HG03442 (cell line): ENCODE results near the gene HYAL1.
A peak's percentile ranks its signal among the peaks of the same experiment; 100 is the strongest.
"Not testable (repeated sequence)": the region's sequence is repeated elsewhere in the genome, so short reads cannot be mapped to it uniquely, and the experiment has no call there.

Source experiments
- ATAC-seq: cut with Tn5 transposase; IDR thresholded peaks from one replicate; pipeline ENCODE4 v1.9.1; 2021; ENCODE audit warnings: mild to moderate bottlenecking, moderate library complexity; ENCODE audit not compliant: unreplicated experiment

HYAL1 gene

DNA sequence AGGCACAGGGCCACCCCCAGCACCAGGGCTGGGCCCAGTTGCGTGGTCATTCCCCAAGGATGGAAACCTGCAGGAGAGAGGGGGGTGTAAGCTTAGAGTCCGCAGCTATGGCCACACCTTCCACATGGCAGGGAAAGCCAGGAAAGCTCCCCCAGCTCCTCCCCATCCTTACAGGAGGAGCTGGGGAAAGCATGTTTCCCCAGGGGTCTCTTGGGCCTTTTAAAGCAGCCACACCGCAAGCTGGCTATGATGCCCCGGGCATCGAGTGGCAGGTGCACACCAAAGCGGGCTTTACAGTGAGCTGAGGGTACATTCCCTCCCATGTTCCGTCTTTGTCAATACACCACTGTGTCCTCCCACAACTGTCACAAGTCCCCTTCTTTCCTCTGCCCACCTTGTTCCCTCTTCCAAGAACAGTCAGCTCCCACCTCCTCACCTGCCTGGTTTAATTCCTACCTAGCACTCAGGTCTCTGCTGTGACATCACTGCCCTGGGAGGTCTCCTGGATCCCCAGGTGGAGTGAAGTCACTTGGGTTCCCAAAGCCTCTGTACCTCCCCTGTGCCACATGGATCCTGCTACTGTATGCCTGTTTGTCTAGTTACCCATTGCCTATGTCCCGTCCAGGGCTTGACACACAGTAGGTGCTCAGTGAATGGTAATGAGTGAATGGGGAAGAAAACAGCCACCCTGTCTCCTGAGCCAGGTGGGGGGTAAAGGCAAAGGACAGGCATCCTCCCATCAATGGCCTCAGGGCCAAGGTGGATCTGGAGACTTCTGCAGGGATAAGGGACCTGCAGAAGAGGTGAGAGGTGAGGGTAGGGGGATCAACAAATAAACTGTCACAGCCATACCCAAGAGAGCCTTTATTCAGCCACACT is 7.6 kb downstream of the HYAL1 start:
- ATAC-seq = no peak

GRCh38 chr3:50294492-50295403 is 8.6 kb downstream of the HYAL1 start:
- no peak for ATAC-seq

- no peak for ATAC-seq
These were observed 9.3 kb downstream of the HYAL1 start for GRCh38 chr3:50294089-50294488.

- ATAC-seq = no peak
These were observed 10.1 kb downstream of the HYAL1 start for GRCh38 chr3:50293079-50293801.

- ATAC-seq = peak; percentile 91
These were observed 11.0 kb downstream of the HYAL1 start, which contains the start of gene IFRD2 for GRCh38 chr3:50292159-50293078. Gene IFRD2, minus strand, starts transcription at chr3:50292429. Its CDS starts 155 bp downstream, at chr3:50292274.

- ATAC-seq = no peak
These were observed 13.2 kb downstream of the HYAL1 start for GRCh38 chr3:50290161-50290641.

DNA sequence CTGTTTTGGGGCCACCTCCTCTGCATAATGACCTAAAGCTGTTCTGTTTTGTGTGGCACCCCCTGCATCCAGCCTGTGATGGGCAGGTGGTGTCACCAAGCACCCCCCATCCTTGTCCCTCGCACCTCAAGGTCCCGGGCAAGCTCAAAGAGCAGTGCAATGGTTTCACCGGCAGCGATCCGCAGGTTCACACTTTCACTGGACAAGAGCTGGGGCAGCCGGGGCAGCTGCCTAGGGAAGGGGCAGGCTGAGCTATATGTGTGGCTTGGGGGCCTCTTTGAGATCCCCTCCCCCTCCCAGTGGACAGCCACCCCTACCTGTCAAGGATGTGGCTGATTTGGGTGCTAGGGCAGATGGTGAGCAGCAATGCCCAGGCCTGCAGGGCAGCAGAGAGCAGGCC is 14.2 kb downstream of the HYAL1 start:
- ATAC-seq = no peak

GRCh38 chr3:50288387-50289007 is 14.9 kb downstream of the HYAL1 start:
- ATAC-seq = no peak

DNA sequence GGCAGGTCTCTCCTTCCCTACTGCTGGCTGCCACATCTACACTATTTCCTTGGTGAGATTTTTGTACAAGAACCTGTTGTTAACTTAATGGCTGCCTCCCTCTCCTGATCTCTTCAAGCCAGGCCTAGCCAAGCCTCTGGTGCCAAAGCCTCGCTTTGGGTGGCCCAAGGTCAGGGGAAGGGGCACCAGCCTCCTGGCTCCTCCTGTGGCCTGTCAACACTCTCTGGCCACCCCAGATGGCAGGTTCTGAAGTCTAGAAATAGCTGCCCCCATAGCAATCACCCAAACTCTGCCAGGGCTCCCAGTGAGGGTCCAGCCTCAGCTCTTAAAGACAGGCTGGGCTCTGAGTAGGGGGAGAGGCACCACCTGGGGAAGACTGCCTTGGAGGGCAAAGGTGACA is 16.1 kb downstream of the HYAL1 start:
- ATAC-seq = no peak

DNA sequence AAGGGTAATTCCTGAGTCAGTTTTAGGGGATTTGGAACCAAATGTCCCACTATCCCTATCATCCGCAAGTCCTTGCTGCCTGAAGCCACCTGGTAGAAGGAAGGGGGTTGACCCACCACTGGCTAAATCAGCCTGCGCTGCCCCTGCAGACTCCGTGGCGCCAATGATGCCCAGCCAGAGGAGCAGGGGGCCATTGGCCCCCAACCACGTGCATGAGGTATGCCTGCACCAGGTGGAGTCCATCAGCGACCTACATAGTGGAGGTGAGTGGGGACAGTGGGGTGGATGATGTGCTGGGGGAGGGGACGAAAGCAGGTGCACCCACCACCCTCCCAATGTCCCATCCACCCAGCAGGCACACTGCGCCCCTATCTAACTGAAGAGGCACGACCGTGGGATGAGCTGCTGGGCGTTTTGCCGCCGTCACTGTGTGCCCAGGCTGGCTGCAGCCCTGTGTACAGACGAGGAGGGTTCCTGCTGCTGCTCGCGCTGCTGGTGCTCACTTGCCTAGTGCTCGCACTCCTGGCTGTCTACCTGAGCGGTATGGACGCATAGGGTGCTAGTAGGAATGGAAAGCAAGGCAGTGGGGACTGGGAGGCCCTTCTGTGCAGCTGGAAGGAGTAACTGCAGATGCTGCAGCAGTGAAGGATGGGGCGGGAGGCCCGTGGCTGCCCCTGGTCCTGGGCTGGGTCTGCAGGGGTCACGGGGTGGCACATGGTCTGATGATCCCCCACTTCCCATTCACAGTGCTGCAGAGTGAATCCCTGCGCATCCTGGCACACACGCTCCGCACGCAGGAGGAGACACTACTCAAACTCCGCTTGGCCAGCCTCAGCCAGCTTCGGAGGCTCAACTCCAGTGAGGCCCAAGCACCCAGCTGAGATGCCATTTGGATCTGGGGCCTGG is 16.8 kb downstream of the HYAL1 start:
- ATAC-seq = no peak

DNA sequence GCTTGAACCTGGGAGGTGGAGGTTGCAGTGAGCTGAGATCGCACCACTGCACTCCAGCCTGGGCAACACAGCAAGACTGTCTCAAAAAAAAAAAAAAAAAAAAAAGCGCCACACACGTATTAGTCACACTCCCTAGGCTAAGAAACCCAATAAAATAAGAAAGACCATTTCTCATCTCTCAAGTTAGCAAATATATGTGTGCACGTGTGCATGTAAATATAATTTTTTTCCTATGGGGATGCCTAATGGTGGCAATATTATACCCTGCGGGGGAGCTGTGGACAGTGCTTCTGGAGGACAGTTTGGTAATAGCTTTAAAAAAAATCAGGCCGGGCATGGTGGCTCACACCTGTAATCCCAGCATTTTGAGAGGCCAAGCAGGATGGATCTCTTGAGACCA is 19.3 kb downstream of the HYAL1 start:
- not testable (repeated sequence) for ATAC-seq

GRCh38 chr3:50279255-50280016 is 23.9 kb downstream of the HYAL1 start:
- no peak for ATAC-seq

DNA sequence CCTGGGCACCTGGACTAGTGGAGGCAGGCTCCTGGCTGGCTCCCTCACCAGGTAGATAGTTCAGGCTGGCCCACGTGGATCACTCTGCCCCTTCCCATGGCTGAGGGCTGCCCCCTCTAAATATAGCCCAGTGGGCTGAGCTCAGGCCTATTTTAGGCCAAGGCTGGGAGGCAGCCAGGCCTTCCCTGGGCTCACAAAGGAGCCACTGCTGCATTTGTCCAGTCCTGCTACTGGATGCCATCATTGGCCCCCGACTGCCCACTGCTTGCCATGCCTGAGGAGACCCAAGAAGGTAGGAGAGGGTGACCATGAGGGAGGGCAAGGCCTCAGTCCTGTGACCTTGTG is 24.5 kb downstream of the HYAL1 start, which contains the start of gene LSMEM2:
LSMEM2 (plus strand) TSS at position 208 of the 345 bp plus-strand sequence; CDS start at position 235, 27 bp downstream.
- no peak for ATAC-seq

DNA sequence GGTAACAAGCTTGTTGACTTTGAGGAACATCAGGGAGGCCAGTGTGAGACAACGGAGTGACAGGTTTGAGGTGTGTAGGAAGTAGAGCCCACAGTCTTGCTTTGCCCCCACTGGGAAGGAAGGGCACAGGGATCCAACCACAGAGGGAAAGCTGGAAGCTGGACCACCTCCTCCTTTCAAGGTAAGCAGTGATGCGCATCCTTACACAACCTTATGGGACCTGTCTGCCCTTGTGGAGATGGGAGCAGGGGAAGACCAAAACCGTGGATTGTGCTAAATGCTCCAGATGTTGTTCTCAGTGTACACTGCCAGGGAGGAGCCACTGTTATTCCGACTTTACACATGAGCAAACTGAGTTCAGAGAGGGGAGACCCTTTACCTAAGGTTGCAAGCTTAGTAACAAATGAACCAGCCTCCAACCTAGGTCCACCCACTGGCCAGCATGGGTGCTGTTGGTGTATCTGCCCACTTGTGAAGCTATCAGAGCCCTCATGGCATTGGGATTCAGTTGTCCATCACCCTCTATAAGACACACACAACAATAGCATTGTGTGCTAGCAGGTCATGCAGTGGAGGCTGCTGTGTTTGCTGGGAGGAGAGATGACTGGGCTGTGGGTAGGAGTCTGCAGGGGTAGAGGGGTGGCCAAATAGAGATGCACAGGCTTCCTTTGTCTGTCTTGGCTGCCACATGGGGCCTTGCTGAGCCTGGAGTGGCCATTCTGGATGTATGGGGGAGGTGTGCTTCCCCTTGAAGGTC is 25.1 kb downstream of the HYAL1 start:
- ATAC-seq = no peak

DNA sequence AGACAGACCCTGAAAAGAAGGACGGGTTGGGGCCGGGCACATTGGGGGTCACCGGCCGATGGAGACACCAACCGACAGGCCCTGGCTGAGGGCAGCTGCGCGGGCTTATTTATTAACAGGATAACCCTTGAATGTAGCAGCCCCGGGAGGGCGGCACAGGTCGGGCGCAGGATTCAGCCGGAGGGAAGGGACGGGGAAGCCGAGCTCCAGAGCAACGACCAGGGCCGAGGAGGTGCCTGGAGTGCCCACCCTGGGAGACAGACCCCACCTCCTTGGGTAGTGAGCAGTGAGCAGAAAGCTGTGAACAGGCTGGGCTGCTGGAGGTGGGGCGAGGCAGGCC is 26.6 kb downstream of the HYAL1 start:
- ATAC-seq = no peak

DNA sequence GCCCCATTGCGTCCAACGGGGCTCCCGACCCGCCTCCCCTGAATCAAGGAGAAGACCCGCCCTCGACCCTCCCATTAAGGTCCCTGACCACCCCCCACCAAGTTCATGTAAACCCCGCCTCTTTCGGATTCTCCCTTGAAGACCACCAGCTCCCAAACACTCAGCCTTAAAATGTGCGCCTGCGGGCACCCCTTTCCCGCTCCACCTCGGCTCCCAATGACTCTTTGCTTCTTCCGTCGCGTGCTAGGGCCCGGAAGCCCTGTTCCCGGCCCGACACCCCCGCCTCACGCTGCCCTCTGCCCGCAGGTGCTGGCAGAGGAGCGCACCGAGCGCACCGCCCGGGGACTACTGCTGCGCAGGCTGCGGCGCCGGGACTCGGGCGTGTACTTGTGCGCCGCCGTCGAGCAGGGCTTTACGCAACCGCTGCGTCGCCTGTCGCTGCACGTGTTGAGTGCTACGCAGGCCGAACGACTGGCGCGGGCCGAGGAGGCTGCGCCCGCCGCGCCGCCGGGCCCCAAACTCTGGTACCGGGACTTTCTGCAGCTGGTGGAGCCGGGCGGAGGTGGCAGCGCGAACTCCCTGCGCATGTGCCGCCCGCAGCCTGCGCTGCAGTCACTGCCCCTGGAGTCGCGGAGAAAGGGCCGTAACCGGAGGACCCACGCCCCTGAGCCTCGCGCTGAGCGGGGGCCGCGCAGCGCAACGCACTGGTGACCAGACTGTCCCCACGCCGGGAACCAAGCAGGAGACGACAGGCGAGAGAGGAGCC is 27.2 kb downstream of the HYAL1 start:
- ATAC-seq = no peak
